Neutrophil (primary cell): ENCODE data around the gene ACTMAP.

Experiments used
- H3K27ac ChIP-seq: fragments of 200-600 bp; sonication (generic); 2 replicates; pipeline ENCODE4 v1.5.1; 2016; ENCODE audit warnings: mild to moderate bottlenecking, moderate library complexity
- H3K27me3 ChIP-seq: fragments of 200-600 bp; sonication (generic); 2 replicates; pipeline ENCODE4 v1.6.0; 2016; ENCODE audit warnings: mild to moderate bottlenecking
- H3K36me3 ChIP-seq: fragments of 200-600 bp; sonication (generic); 2 replicates; pipeline ENCODE4 v1.5.1; 2017
- H3K4me1 ChIP-seq, 2 experiments: fragments of 200-600 bp in 1 of 2; sonication (generic) in 1 of 2; 1 replicate in 1 of 2; 2 replicates in 1 of 2; pipeline versions ENCODE4 v1.5.1 to v1.6.1; 2013 to 2016; ENCODE audit warnings: low read depth in 1 of 2, low read length in 1 of 2, mild to moderate bottlenecking in 1 of 2, moderate library complexity in 1 of 2; ENCODE audit not compliant: control insufficient read depth in 1 of 2, insufficient read depth in 1 of 2
- H3K4me3 ChIP-seq, 2 experiments: fragments of 200-600 bp in 1 of 2; sonication (generic) in 1 of 2; 1 replicate in 1 of 2; 2 replicates in 1 of 2; pipeline ENCODE4 v1.5.1; 2013 to 2016; ENCODE audit warnings: low read depth in 1 of 2, low read length in 1 of 2, mild to moderate bottlenecking in 1 of 2, moderate library complexity in 1 of 2
- H3K9me3 ChIP-seq: fragments of 200-600 bp; sonication (generic); 2 replicates; pipeline ENCODE4 v1.5.1; 2016
- TF ChIP-seq, protein P1 (sequence below): fragments of 200-600 bp; sonication (generic); IDR thresholded peaks from 2 replicates; pipeline ENCODE4 v1.5.1; 2016; ENCODE audit warnings: antibody characterized with exemption

The ACTMAP gene

DNA sequence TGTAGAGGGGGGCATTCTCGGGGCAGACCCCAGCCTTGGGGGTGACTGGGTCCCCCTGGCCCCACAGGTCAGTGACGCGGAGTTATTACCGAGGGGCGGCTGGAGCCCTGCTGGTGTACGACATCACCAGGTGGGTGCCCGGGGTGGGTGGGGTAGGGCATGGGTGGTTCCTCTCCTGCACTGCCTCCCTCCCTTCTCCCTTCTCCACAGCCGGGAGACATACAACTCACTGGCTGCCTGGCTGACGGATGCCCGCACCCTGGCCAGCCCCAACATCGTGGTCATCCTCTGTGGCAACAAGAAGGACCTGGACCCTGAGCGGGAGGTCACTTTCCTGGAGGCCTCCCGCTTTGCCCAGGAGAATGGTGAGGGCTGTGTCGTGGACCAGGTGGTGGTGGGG, 33.4 kb upstream of the ACTMAP start:
- Histone ChIP-seq H3K9me3 (no peaks in the 10 kb centered on the region), H3K4me1 (peaks cover 5 to 6% of the 10 kb centered on the region in 2 experiments), H3K4me3 (no peak overlapping the region), H3K27me3 (no peaks in the 10 kb centered on the region), H3K36me3 (peaks cover 66% of the 10 kb centered on the region), H3K27ac (no peak overlapping the region)
- TF ChIP-seq, protein P1, sequence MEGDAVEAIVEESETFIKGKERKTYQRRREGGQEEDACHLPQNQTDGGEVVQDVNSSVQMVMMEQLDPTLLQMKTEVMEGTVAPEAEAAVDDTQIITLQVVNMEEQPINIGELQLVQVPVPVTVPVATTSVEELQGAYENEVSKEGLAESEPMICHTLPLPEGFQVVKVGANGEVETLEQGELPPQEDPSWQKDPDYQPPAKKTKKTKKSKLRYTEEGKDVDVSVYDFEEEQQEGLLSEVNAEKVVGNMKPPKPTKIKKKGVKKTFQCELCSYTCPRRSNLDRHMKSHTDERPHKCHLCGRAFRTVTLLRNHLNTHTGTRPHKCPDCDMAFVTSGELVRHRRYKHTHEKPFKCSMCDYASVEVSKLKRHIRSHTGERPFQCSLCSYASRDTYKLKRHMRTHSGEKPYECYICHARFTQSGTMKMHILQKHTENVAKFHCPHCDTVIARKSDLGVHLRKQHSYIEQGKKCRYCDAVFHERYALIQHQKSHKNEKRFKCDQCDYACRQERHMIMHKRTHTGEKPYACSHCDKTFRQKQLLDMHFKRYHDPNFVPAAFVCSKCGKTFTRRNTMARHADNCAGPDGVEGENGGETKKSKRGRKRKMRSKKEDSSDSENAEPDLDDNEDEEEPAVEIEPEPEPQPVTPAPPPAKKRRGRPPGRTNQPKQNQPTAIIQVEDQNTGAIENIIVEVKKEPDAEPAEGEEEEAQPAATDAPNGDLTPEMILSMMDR: no peak

DNA sequence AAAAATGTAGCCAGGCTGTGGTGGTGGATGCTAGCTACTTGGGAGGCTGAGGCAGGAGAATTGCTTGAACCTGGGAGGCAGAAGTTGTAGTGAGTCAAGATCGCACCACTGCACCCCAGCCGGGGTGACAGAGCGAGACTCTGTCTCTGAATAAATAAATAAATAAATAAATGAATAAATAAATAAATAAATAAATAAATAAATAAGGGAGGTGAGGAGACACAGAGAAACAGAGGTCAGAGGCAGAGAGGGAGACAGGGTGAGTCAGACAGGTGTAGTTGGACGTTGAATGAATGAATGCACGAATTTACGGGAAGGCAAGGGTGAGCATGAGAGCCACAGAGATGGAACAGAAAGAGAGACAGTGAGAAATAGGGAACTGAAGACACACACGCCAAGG, 30.9 kb upstream of the ACTMAP start:
- Histone ChIP-seq H3K4me3 (no peak overlapping the region), H3K4me1 (peaks cover 17 to 26% of the 10 kb centered on the region in 2 experiments), H3K36me3 (peaks cover 44% of the 10 kb centered on the region), H3K9me3 (no peaks in the 10 kb centered on the region), H3K27ac (no peak overlapping the region), H3K27me3 (no peaks in the 10 kb centered on the region)
- TF ChIP-seq, protein P1: no peak

DNA sequence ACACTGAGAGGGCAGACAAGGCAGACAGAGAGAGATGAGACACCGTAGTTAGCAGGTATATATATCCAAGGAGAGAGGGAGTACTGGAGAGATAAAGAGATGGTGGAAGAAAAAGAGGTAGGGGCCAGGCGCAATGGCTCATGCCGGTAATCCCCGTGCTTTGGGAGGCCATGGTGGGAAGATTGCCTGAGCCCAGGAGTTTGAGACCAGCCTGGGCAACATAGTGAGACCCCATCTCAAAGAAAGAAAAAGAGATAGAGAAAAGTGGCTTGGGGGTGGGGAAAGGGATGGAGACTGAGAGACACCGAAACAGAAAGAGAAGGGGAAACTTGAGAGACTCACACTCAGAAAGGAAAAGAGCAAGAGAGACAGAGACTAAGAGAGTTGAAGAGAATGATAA, 30.3 kb upstream of the ACTMAP start:
- Histone ChIP-seq H3K9me3 (no peaks in the 10 kb centered on the region), H3K27ac (no peak overlapping the region), H3K4me3 (no peak overlapping the region), H3K36me3 (peaks cover 38% of the 10 kb centered on the region), H3K27me3 (no peaks in the 10 kb centered on the region), H3K4me1 (peaks cover 17 to 26% of the 10 kb centered on the region in 2 experiments)
- TF ChIP-seq, protein P1: no peak

DNA sequence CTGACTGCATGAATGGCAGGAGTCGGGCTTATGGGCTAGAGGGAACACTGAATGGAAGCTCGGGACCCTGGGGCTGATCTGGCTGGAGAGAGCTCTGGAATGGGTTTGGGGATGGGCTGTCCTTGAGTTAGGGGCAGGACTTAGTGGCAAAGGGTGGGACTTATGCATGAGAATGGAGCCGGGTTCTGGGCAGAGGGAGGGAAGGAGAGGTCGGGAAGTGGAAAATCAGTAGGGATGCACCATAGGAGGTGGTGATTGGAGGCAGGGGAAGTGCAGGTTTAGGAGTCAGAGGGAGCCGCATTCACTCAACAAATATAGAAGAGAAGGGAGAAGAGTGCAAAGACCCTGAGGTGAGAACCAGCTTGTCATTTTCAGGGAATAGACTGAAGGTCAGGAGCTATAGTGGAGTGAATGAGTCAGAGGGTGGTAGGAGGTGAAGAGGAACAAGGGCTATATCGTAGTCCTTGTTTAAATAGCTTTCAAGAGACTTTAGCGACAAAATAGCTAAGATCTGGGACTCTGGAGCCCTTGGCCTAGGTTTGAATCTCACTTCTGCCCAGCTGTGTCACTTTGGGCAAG, 28.5 kb upstream of the ACTMAP start:
- Histone ChIP-seq H3K36me3 (peaks cover 23% of the 10 kb centered on the region), H3K27me3 (no peaks in the 10 kb centered on the region), H3K9me3 (no peaks in the 10 kb centered on the region), H3K27ac (peak overlapping the region; percentile 95), H3K4me3 (peak overlapping the region; percentile 91 to 95), H3K4me1 (peaks cover 17 to 26% of the 10 kb centered on the region in 2 experiments)
- TF ChIP-seq, protein P1: no peak

DNA sequence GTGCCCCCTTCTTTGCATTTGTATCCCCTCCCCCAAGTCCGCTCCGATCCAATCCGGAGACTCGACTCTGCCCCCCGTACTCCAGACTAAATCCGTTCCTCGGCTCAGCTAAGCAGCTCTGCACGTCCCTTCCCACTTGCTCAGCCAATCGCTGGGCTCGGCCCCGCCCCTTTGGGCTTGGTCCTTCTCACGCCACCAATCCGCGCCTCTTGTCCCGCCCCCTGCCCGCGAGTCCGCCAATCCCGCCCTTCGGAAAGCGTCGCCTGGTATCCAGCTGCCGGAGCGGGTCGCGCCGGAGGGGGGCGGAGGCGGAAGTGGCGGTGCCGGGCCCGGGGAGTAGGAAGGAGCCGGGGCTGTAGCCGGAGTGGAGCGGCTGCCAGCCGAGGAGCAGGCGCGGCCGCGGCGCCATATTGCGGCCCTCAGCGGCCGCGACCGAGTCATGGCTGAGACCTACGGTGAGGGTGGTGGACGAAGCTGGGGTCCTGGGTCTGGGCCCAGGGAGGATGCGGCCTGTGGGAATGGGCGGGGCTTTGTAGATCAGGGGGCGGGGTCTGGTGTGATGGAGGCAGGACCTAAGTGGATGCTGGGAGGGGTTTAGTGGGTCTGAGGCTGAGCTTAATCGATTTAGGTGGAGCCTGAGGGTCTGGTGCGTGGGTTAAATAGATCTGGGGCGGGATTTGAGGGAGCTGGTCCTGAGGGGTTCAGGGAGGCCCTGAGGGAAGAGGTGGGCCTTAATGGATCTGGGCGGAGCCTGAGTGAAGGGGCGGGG, 27.8 kb upstream of the ACTMAP start, which contains the start of gene RAB4B:
Gene RAB4B, plus strand, starts transcription at position 311 of the 769 bp plus-strand sequence. Its CDS starts 129 bp downstream, at position 440.
- TF ChIP-seq, protein P1: peak; percentile 65
- Histone ChIP-seq H3K4me1 (peaks cover 17 to 26% of the 10 kb centered on the region in 2 experiments), H3K9me3 (no peaks in the 10 kb centered on the region), H3K27me3 (no peaks in the 10 kb centered on the region), H3K4me3 (peak within 1 kb of the TSS; percentile 91 to 95), H3K27ac (peak within 1 kb of the TSS; percentile 95), H3K36me3 (peaks cover 19% of the 10 kb centered on the region)
